ENCODE measurements around the gene KRTAP10-5.
"Not testable (repeated sequence)": the region's sequence is repeated elsewhere in the genome, so short reads cannot be mapped to it uniquely, and the experiment has no call there.

KRTAP10-5 gene

GRCh38 chr21:44611551-44611950, 31.1 kb upstream of the KRTAP10-5 start:
- no peak for DNase-seq (ENCODE audit: low spot score)

- not testable (repeated sequence) for DNase-seq (ENCODE audit: low spot score)
Observed at GRCh38 chr21:44610157-44610843, 29.9 kb upstream of the KRTAP10-5 start.

- DNase-seq (ENCODE audit: low spot score): no peak
Observed at GRCh38 chr21:44609193-44609592, 28.8 kb upstream of the KRTAP10-5 start.

GRCh38 chr21:44606495-44606894, 26.1 kb upstream of the KRTAP10-5 start:
- DNase-seq (ENCODE audit: low spot score): no peak

- no peak for DNase-seq (ENCODE audit: low spot score)
Observed at GRCh38 chr21:44603911-44604310, 23.5 kb upstream of the KRTAP10-5 start.

- DNase-seq (ENCODE audit: low spot score): no peak
Observed at GRCh38 chr21:44603109-44603875, 22.9 kb upstream of the KRTAP10-5 start.

GRCh38 chr21:44602463-44602850, 22.1 kb upstream of the KRTAP10-5 start:
- no peak for DNase-seq (ENCODE audit: low spot score)

GRCh38 chr21:44601596-44602462, 21.4 kb upstream of the KRTAP10-5 start:
- no peak for DNase-seq (ENCODE audit: low spot score)

GRCh38 chr21:44601091-44601490, 20.7 kb upstream of the KRTAP10-5 start:
- not testable (repeated sequence) for DNase-seq (ENCODE audit: low spot score)

GRCh38 chr21:44600118-44600978, 19.9 kb upstream of the KRTAP10-5 start, which contains the start of gene KRTAP10-7:
TSS of gene KRTAP10-7 (plus strand) at chr21:44600597. CDS start at chr21:44600622, 25 bp downstream.
- not testable (repeated sequence) for DNase-seq (ENCODE audit: low spot score)

GRCh38 chr21:44599264-44600029, 19.0 kb upstream of the KRTAP10-5 start:
- no peak for DNase-seq (ENCODE audit: low spot score)

GRCh38 chr21:44598061-44598460, 17.7 kb upstream of the KRTAP10-5 start:
- no peak for DNase-seq (ENCODE audit: low spot score)

GRCh38 chr21:44596068-44596725, 15.8 kb upstream of the KRTAP10-5 start:
- DNase-seq (ENCODE audit: low spot score): no peak

GRCh38 chr21:44595524-44595923, 15.1 kb upstream of the KRTAP10-5 start:
- no peak for DNase-seq (ENCODE audit: low spot score)

- no peak for DNase-seq (ENCODE audit: low spot score)
Observed at GRCh38 chr21:44594406-44594916, 14.1 kb upstream of the KRTAP10-5 start.

GRCh38 chr21:44593598-44594405, 13.4 kb upstream of the KRTAP10-5 start:
- no peak for DNase-seq (ENCODE audit: low spot score)

GRCh38 chr21:44592446-44593311, 12.3 kb upstream of the KRTAP10-5 start, which contains the start of gene KRTAP10-6:
TSS of gene KRTAP10-6 (minus strand) at chr21:44592505. CDS start at chr21:44592484, 21 bp downstream.
- no peak for DNase-seq (ENCODE audit: low spot score)

GRCh38 chr21:44591801-44592130, 11.4 kb upstream of the KRTAP10-5 start:
- not testable (repeated sequence) for DNase-seq (ENCODE audit: low spot score)
